A549 (cell line): ENCODE measurements around the gene APLP2. TPM values are rescaled to one million over a fixed set of nuclear protein-coding genes. Genes with fewer than 3 reads are reported as not detected.

Experiments
- ATAC-seq, 2 experiments: fragments of 200-7000 bp in 1 of 2; fragments of >200 bp in 1 of 2; cut with Nextera tagmentation in 1 of 2; cut with Tn5 transposase in 1 of 2; 3 replicates each; pipeline versions ENCODE4 v1.8.0 to v1.9.1; 2018 to 2020; ENCODE audit warnings: mild to moderate bottlenecking in 1 of 2, moderate library complexity in 1 of 2
- CTCF ChIA-PET: fragments of 300-600 bp; sonication (Branson Sonifier 250); formaldehyde crosslinking; extraction: SDS; loops from one replicate; lab custom pipeline; 2021; ENCODE audit warnings: antibody characterized with exemption, inconsistent platforms; lab: Yijun Ruan, JAX
- POLR2A ChIA-PET: fragments of 350-600 bp; formaldehyde crosslinking; extraction: SDS; loops from one replicate; lab custom pipeline; 2021; ENCODE audit warnings: antibody characterized with exemption, inconsistent platforms; lab: Yijun Ruan, JAX
- DNase-seq, 2 experiments: peaks; one replicate each; pipeline versions ENCODE4 v3.0.0 to v3.0.0-alpha.2; 2011 to 2016; ENCODE audit warnings: low read depth in 1 of 2, low spot score in 1 of 2
- FAIRE-seq: peaks from 2 replicates; lab custom pipeline; 2011; peaks lifted over from hg19 to GRCh38; lab: Jason Lieb, UNC
- H3K27ac ChIP-seq, 2 experiments: fragments of >200 bp; sonication (Bioruptor Twin); formaldehyde crosslinking; 3 replicates each; pipeline ENCODE4 v1.5.1; 2016 to 2017
- H3K4me1 ChIP-seq: fragments of >200 bp; sonication (Bioruptor Twin); formaldehyde crosslinking; 3 replicates; pipeline ENCODE4 v1.6.1; 2016
- H3K4me2 ChIP-seq: fragments of >200 bp; sonication (Bioruptor Twin); formaldehyde crosslinking; 3 replicates; pipeline ENCODE4 v1.6.1; 2016
- H3K4me3 ChIP-seq: fragments of >200 bp; sonication (Bioruptor Twin); formaldehyde crosslinking; 3 replicates; pipeline ENCODE4 v1.5.1; 2016
- H3K9me3 ChIP-seq: fragments of >200 bp; sonication (Bioruptor Twin); formaldehyde crosslinking; 3 replicates; pipeline ENCODE4 v1.6.1; 2016
- BHLHE40 ChIP-seq: IDR thresholded peaks from 2 replicates; pipeline ENCODE4 v1.6.1; 2012; ENCODE audit warnings: low read depth, low read length, inconsistent platforms
- CBX8 ChIP-seq: fragments of 200-600 bp; sonication (generic); IDR thresholded peaks from 2 replicates; pipeline ENCODE4 v1.6.1; 2016
- CHD2 ChIP-seq: fragments of 150-350 bp; IDR thresholded peaks from 2 replicates; pipeline ENCODE4 v1.6.1; 2014; ENCODE audit warnings: low read length; ENCODE audit not compliant: partially characterized antibody
- CHD4 ChIP-seq: fragments of 200-600 bp; sonication (generic); IDR thresholded peaks from 2 replicates; pipeline ENCODE4 v1.6.1; 2016; ENCODE audit warnings: antibody characterized with exemption, mild to moderate bottlenecking, borderline replicate concordance
- EHF ChIP-seq: fragments of 250-450 bp; sonication (Bioruptor Pico); IDR thresholded peaks from 2 replicates; pipeline ENCODE4 v1.5.0; 2020; ENCODE audit warnings: mild to moderate bottlenecking
- ELK1 ChIP-seq: fragments of 150-350 bp; IDR thresholded peaks from 2 replicates; pipeline ENCODE4 v1.6.1; 2014; ENCODE audit warnings: low read depth, mild to moderate bottlenecking, low read length
- EP300 ChIP-seq, 2 experiments: fragments of >200 bp; sonication (Bioruptor Twin); formaldehyde crosslinking; IDR thresholded peaks; 2 replicates in 1 of 2; 3 replicates in 1 of 2; pipeline ENCODE4 v1.6.1; 2016 to 2017
- ESRRA ChIP-seq: fragments of 150-350 bp; IDR thresholded peaks from 2 replicates; pipeline ENCODE4 v1.6.1; 2014; ENCODE audit warnings: mild to moderate bottlenecking, low read length, borderline replicate concordance
- FOSL2 ChIP-seq, 2 experiments: fragments of 450-650 bp in 1 of 2; fragments of >200 bp in 1 of 2; sonication (Bioruptor Twin) in 1 of 2; formaldehyde crosslinking; IDR thresholded peaks; 2 replicates each; pipeline versions ENCODE4 v1.5.0 to v1.6.1; 2016 to 2020; ENCODE audit warnings: mild to moderate bottlenecking in 1 of 2, moderate library complexity in 1 of 2
- FOXS1 ChIP-seq: fragments of 250-450 bp; sonication (Bioruptor Pico); IDR thresholded peaks from 2 replicates; pipeline ENCODE4 v1.5.0; 2020; ENCODE audit warnings: mild to moderate bottlenecking, moderate library complexity
- GATA3 ChIP-seq: IDR thresholded peaks from 2 replicates; pipeline ENCODE4 v1.6.1; 2012; ENCODE audit warnings: borderline replicate concordance
- HOXA7 ChIP-seq: fragments of 250-450 bp; sonication (Bioruptor Pico); IDR thresholded peaks from 2 replicates; pipeline ENCODE4 v1.5.0; 2020; ENCODE audit warnings: mild to moderate bottlenecking, moderate library complexity
- HOXB5 ChIP-seq: fragments of 250-450 bp; sonication (Bioruptor Pico); IDR thresholded peaks from 2 replicates; pipeline ENCODE4 v1.5.0; 2020; ENCODE audit warnings: mild to moderate bottlenecking, moderate library complexity
- JUN ChIP-seq, 2 experiments: fragments of >200 bp; sonication (Bioruptor Twin); formaldehyde crosslinking; IDR thresholded peaks; 2 replicates in 1 of 2; 3 replicates in 1 of 2; pipeline ENCODE4 v1.6.1; 2016 to 2017
- KDM1A ChIP-seq: fragments of 200-600 bp; sonication (generic); IDR thresholded peaks from 2 replicates; pipeline ENCODE4 v1.6.1; 2016; ENCODE audit warnings: low read depth, mild to moderate bottlenecking
- KDM5A ChIP-seq: fragments of 200-600 bp; sonication (generic); IDR thresholded peaks from 2 replicates; pipeline ENCODE4 v1.6.1; 2016; ENCODE audit warnings: antibody characterized with exemption, mild to moderate bottlenecking
- MAZ ChIP-seq: fragments of 150-350 bp; IDR thresholded peaks from 2 replicates; pipeline ENCODE4 v1.6.1; 2014; ENCODE audit warnings: antibody characterized with exemption, low read depth, low read length, borderline replicate concordance
- NR3C1 ChIP-seq: fragments of >200 bp; sonication (Bioruptor Twin); formaldehyde crosslinking; IDR thresholded peaks from 3 replicates; pipeline ENCODE4 v1.6.1; 2017
- PBX3 ChIP-seq: IDR thresholded peaks from 2 replicates; pipeline ENCODE4 v1.6.1; 2012
- POLR2A ChIP-seq: IDR thresholded peaks from 2 replicates; pipeline ENCODE4 v1.6.1; 2012; ENCODE audit warnings: mild to moderate bottlenecking, low read length
- POLR2AphosphoS2 ChIP-seq: conservative IDR thresholded peaks from 2 replicates; pipeline ENCODE4 v1.6.1; 2012; ENCODE audit warnings: low read length, improper control_type of control experiment, inconsistent platforms
- RARB ChIP-seq: fragments of 250-450 bp; sonication (Bioruptor Pico); IDR thresholded peaks from 2 replicates; pipeline ENCODE4 v1.8.0; 2021; ENCODE audit warnings: mild to moderate bottlenecking, moderate library complexity
- RCOR1 ChIP-seq: fragments of 150-350 bp; IDR thresholded peaks from 2 replicates; pipeline ENCODE4 v1.6.1; 2014; ENCODE audit warnings: antibody characterized with exemption, low read length, low read depth
- TP53 ChIP-seq: fragments of 250-450 bp; sonication (Bioruptor Pico); IDR thresholded peaks from 2 replicates; pipeline ENCODE4 v1.5.0; 2021; ENCODE audit warnings: mild to moderate bottlenecking, moderate library complexity
- ZC3H11A ChIP-seq: fragments of 450-650 bp; IDR thresholded peaks from 2 replicates; pipeline ENCODE4 v1.6.1; 2014; ENCODE audit warnings: antibody characterized with exemption, mild to moderate bottlenecking
- ZSCAN20 ChIP-seq: fragments of 250-450 bp; sonication (Bioruptor Pico); IDR thresholded peaks from 2 replicates; pipeline ENCODE4 v1.8.0; 2022; ENCODE audit warnings: mild to moderate bottlenecking, moderate library complexity
- WGBS: methylation state at CpG from one replicate; pipeline ENCODE4 v1.1.6; 2017; ENCODE audit errors: missing lambda C conversion rate; 5-methylcytosine and 5-hydroxymethylcytosine counted together
- polyA plus RNA-seq, 4 experiments: library from polyadenylated mRNA; depleted of rRNA in 3 of 4; stranded (reverse); fragments of >200 nt; fragmentation: RNase III in 1 of 4; extraction: RNeasy Plus Mini Kit Qiagen cat#74134 plus additional on column Dnase treatment in 1 of 4; gene quantifications; 2 replicates in 3 of 4; 3 replicates in 1 of 4; pipeline ENCODE4 v1.2.3, GENCODE V29; 2011 to 2017

The APLP2 gene
- polyA plus RNA-seq, 2 of the 4 experiments (the other 2 are of a cell fraction), result 166 to 203 TPM

GRCh38 chr11:130034236-130034635, 35.5 kb upstream of the APLP2 start:
- POLR2A ChIA-PET, result no interaction called here
- no peak for DNase-seq
- no peak overlapping the region for H3K4me2 ChIP-seq
- ATAC-seq, result no peak
- H3K9me3 ChIP-seq, result no peaks in the 10 kb centered on the region
- no peak overlapping the region for H3K4me3 ChIP-seq
- peaks cover 5% of the 10 kb centered on the region; the same call in 1 of the 3 replicates for H3K4me1 ChIP-seq
- no peak overlapping the region for H3K27ac ChIP-seq
- TF ChIP-seq HOXA7 (no peak), MAZ (no peak), JUN (IDR thresholded peaks at IDR 0.05) (no peak), HOXB5 (CRISPR knock-in tag) (no peak), GATA3 (no peak), CBX8 (no peak), EP300 (IDR thresholded peaks at IDR 0.05) (no peak), FOXS1 (CRISPR knock-in tag) (no peak), TP53 (no peak), RARB (CRISPR knock-in tag) (no peak), CHD4 (no peak), NR3C1 (no peak), ESRRA (no peak), ELK1 (no peak), BHLHE40 (no peak)
- no peak for FAIRE-seq
- CTCF ChIA-PET, result interaction anchor here (1.6 kb wide), 1 partner anchor 21 kb away, joined by 3 read pairs; no protein-coding TSS in a partner anchor

- CTCF ChIA-PET, result no interaction called here
- Histone ChIP-seq H3K4me3 (no peak overlapping the region), H3K4me2 (no peak overlapping the region), H3K27ac (no peak overlapping the region), H3K4me1 (peaks cover 5% of the 10 kb centered on the region; the same call in 1 of the 3 replicates), H3K9me3 (no peaks in the 10 kb centered on the region)
- peak in 1 of 2 experiments; percentile 36; a peak in 2 of 6 replicates for ATAC-seq
- POLR2A ChIA-PET, result no interaction called here
- WGBS, result 30% methylated on average over 3 of the region's 3 CpGs
- peak in 1 of 2 experiments; percentile 11 for DNase-seq
- no peak for FAIRE-seq
- TF ChIP-seq CHD2, result no peak
- no peak for TF ChIP-seq CBX8
- no peak for TF ChIP-seq PBX3
- TF ChIP-seq RCOR1, result no peak
- no peak for TF ChIP-seq EHF (CRISPR knock-in tag)
- no peak for TF ChIP-seq ZC3H11A
- TF ChIP-seq KDM5A, result no peak
- no peak for TF ChIP-seq HOXB5 (CRISPR knock-in tag)
- no peak for TF ChIP-seq HOXA7
- no peak for TF ChIP-seq KDM1A
- no peak for TF ChIP-seq POLR2A
- no peak for TF ChIP-seq ZSCAN20
- TF ChIP-seq BHLHE40, result no peak
- no peak for TF ChIP-seq FOSL2 (IDR thresholded peaks at IDR 0.05)
- TF ChIP-seq FOSL2 (CRISPR knock-in tag; IDR thresholded peaks at IDR 0.05), result no peak
- no peak for TF ChIP-seq POLR2AphosphoS2
- TF ChIP-seq, all 56 proteins: peak for 0
Observed at GRCh38 chr11:130037058-130037457, 32.6 kb upstream of the APLP2 start.
